GM12878 (cell line): ENCODE data around the gene ZSCAN22. TPM values are rescaled to one million over a fixed set of nuclear protein-coding genes. Genes with fewer than 3 reads are reported as not detected.
A peak's percentile ranks its signal among the peaks of the same experiment; 100 is the strongest.

Experiments used
- ATF2 ChIP-seq: IDR thresholded peaks from 2 replicates; pipeline ENCODE4 v1.6.1; 2012; ENCODE audit warnings: low read length, inconsistent platforms
- ELK1 ChIP-seq: IDR thresholded peaks from 2 replicates; pipeline ENCODE4 v1.6.1; 2012; ENCODE audit warnings: low read depth, low read length, improper control_type of control experiment
- GABPA ChIP-seq: IDR thresholded peaks from 2 replicates; pipeline ENCODE4 v1.6.1; 2014; ENCODE audit warnings: antibody characterized with exemption, low read depth, mild to moderate bottlenecking, inconsistent platforms
- NR2F1 ChIP-seq: fragments of 450-650 bp; conservative IDR thresholded peaks from 2 replicates; pipeline ENCODE4 v1.6.1; 2017; ENCODE audit warnings: mild to moderate bottlenecking
- REST ChIP-seq: IDR thresholded peaks from 2 replicates; pipeline ENCODE4 v1.6.1; 2012; ENCODE audit warnings: mild to moderate bottlenecking, low read depth, low read length
- polyA plus RNA-seq, 11 experiments: library from polyadenylated mRNA; depleted of rRNA in 4 of 11; unstranded in 6 of 11; stranded (reverse) in 5 of 11; fragments of >200 nt; fragmentation: Nextera tagmentation in 4 of 11; fragmentation: Illumina TruSeq in 1 of 11; extraction: Ambion mirVana in 4 of 11; extraction: Trizol in 1 of 11; gene quantifications; 1 replicate in 1 of 11; 2 replicates in 10 of 11; pipeline versions ENCODE4 v1.2.1 to v1.2.3, GENCODE V29; 2011 to 2016; ENCODE audit warnings: inconsistent platforms in 2 of 11, missing spikeins in 2 of 11, low read depth in 1 of 11
- total RNA-seq, 4 experiments: library from RNA; depleted of rRNA in 3 of 4; stranded (reverse); fragments of >200 nt in 3 of 4; fragmentation: Illumina TruSeq in 1 of 4; extraction: Trizol in 1 of 4; gene quantifications; 2 replicates each; pipeline versions ENCODE4 v1.2.1 to v1.2.3, GENCODE V29; 2013 to 2021
- TF ChIP-seq, protein P1 (sequence below): fragments of 450-650 bp; IDR thresholded peaks from 2 replicates; pipeline ENCODE4 v1.6.1; 2016; ENCODE audit warnings: mild to moderate bottlenecking

The ZSCAN22 gene
- total and polyA plus RNA-seq, 10 of the 15 experiments (the other 5 are each of a cell fraction or from before 2014, with no cell fraction given), result 0.49 to 3.9 (median 2.6) TPM

DNA sequence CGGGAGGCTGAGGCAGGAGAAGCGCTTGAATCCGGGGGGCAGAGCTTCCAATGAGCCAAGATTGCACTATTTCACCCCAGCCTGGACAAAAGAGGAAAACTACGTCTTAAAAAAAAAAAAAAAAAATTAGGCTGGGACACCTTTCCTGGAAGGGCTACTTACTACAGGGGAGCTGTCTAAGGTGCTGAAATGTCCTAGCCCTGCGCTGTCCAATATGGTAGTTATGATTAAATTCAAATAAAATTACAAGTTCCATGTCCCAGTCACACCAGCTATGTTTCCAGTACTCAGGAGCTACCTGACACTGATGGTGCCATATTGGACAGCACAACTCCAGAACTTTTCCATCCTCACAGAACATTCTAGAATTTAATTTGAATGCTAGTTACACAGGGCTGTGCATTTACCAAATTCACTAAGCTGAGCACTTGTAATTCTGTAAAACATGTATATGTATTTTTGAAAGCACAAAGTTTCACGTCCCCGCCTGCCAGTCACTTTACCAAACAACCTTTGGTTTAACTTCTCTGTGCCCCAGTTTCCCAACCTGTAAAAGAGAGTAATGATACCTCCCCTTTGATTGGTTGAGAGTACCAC, 9.2 kb upstream of the ZSCAN22 start (continued):
- TF ChIP-seq NR2F1 (no peak), GABPA (no peak), ATF2 (no peak), ELK1 (no peak), REST (peak; percentile 91)
- TF ChIP-seq, protein P1, sequence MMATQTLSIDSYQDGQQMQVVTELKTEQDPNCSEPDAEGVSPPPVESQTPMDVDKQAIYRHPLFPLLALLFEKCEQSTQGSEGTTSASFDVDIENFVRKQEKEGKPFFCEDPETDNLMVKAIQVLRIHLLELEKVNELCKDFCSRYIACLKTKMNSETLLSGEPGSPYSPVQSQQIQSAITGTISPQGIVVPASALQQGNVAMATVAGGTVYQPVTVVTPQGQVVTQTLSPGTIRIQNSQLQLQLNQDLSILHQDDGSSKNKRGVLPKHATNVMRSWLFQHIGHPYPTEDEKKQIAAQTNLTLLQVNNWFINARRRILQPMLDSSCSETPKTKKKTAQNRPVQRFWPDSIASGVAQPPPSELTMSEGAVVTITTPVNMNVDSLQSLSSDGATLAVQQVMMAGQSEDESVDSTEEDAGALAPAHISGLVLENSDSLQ, result no peak
